K562 (cell line): ENCODE results near the gene CLCN2. TPM values are rescaled to one million over a fixed set of nuclear protein-coding genes. Genes with fewer than 3 reads are reported as not detected.

Experiments used
- BDP1 ChIP-seq: IDR thresholded peaks from 3 replicates; pipeline ENCODE4 v1.6.1; 2011; ENCODE audit not compliant: insufficient read length, insufficient read depth
- BMI1 ChIP-seq: fragments of 150-350 bp; IDR thresholded peaks from 2 replicates; pipeline ENCODE4 v1.6.1; 2014; ENCODE audit warnings: low read length
- CTCFL ChIP-seq: IDR thresholded peaks from 2 replicates; pipeline ENCODE4 v1.6.1; 2011; ENCODE audit warnings: borderline replicate concordance, low read depth, mild to moderate bottlenecking, moderate library complexity, low read length; ENCODE audit not compliant: insufficient read depth, poor library complexity, severe bottlenecking
- ELF4 ChIP-seq: fragments of 450-650 bp; formaldehyde crosslinking; IDR thresholded peaks from 2 replicates; pipeline ENCODE4 v1.4.0; 2022; ENCODE audit warnings: missing genetic modification characterization
- FOXJ3 ChIP-seq: sonication (generic); formaldehyde crosslinking; IDR thresholded peaks from 2 replicates; pipeline ENCODE4 v1.4.0; 2020; ENCODE audit warnings: mild to moderate bottlenecking, missing genetic modification reagents
- GATA2 ChIP-seq: sonication (generic); formaldehyde crosslinking; IDR thresholded peaks from 2 replicates; pipeline ENCODE4 v1.4.0; 2020; ENCODE audit warnings: mild to moderate bottlenecking, missing genetic modification reagents
- GTF2F1 ChIP-seq: IDR thresholded peaks from 2 replicates; pipeline ENCODE4 v1.6.1; 2011; ENCODE audit warnings: low read depth, low read length, improper control_type of control experiment
- HMG20A ChIP-seq: fragments of 450-650 bp; formaldehyde crosslinking; conservative IDR thresholded peaks from 2 replicates; pipeline ENCODE4 v1.4.0; 2020; ENCODE audit warnings: mild to moderate bottlenecking, mixed read lengths
- MLLT1 ChIP-seq, 2 experiments: fragments of 450-650 bp; IDR thresholded peaks; 2 replicates each; pipeline ENCODE4 v1.6.1; 2016
- PHF20 ChIP-seq: fragments of 450-650 bp; IDR thresholded peaks from 2 replicates; pipeline ENCODE4 v1.6.1; 2018; ENCODE audit not compliant: partially characterized antibody
- PYGO2 ChIP-seq: fragments of 450-650 bp; IDR thresholded peaks from 2 replicates; pipeline ENCODE4 v1.6.1; 2016; ENCODE audit warnings: mild to moderate bottlenecking, missing genetic modification characterization, moderate library complexity, missing compliant biosample characterization
- RCOR1 ChIP-seq, 2 experiments: IDR thresholded peaks; 2 replicates each; pipeline ENCODE4 v1.6.1; 2012; ENCODE audit warnings: low read depth in 2 of 2, low read length in 2 of 2, borderline replicate concordance in 1 of 2, improper control_type of control experiment in 1 of 2
- THRA ChIP-seq: fragments of 450-650 bp; IDR thresholded peaks from 2 replicates; pipeline ENCODE4 v1.6.1; 2017; ENCODE audit warnings: mild to moderate bottlenecking, moderate library complexity
- ZFP30 ChIP-seq: fragments of 250-450 bp; sonication (Bioruptor Pico); IDR thresholded peaks from 2 replicates; pipeline ENCODE4 v1.8.0; 2022; ENCODE audit warnings: moderate library complexity, mild to moderate bottlenecking, inconsistent platforms, borderline replicate concordance
- ZNF124 ChIP-seq: sonication (generic); formaldehyde crosslinking; IDR thresholded peaks from 2 replicates; pipeline ENCODE4 v1.8.1; 2022; ENCODE audit warnings: missing genetic modification reagents
- polyA plus RNA-seq, 8 experiments: library from polyadenylated mRNA; depleted of rRNA in 4 of 8; stranded (reverse) in 5 of 8; unstranded in 3 of 8; fragments of >200 nt; fragmentation: Nextera tagmentation in 2 of 8; fragmentation: Illumina TruSeq in 1 of 8; extraction: Ambion mirVana in 2 of 8; extraction: Trizol in 1 of 8; gene quantifications; 2 replicates each; pipeline versions ENCODE4 v1.2.1 to v1.2.3, GENCODE V29; 2011 to 2014; ENCODE audit warnings: inconsistent platforms in 1 of 8, missing spikeins in 1 of 8
- total RNA-seq, 7 experiments: library from RNA; depleted of rRNA in 6 of 7; stranded (reverse); fragments of >200 nt in 6 of 7; fragmentation: Illumina TruSeq in 2 of 7; extraction: Trizol in 2 of 7; gene quantifications; 2 replicates each; pipeline versions ENCODE4 v1.2.1 to v1.2.3, GENCODE V29; 2011 to 2021; ENCODE audit warnings: low replicate concordance in 1 of 7
- TF ChIP-seq, protein P1 (sequence below): fragments of 450-650 bp; formaldehyde crosslinking; IDR thresholded peaks from 2 replicates; pipeline ENCODE4 v1.4.0; 2022; ENCODE audit warnings: mild to moderate bottlenecking, moderate library complexity
- TF ChIP-seq, protein P2 (sequence below): sonication (generic); formaldehyde crosslinking; IDR thresholded peaks from 2 replicates; pipeline ENCODE4 v1.8.1; 2022; ENCODE audit warnings: missing genetic modification reagents

CLCN2 gene
- total and polyA plus RNA-seq, 9 of the 15 experiments (the other 6 are each of a cell fraction or from before 2014, with no cell fraction given), result 0.10 to 14.0 (median 6.9) TPM

DNA sequence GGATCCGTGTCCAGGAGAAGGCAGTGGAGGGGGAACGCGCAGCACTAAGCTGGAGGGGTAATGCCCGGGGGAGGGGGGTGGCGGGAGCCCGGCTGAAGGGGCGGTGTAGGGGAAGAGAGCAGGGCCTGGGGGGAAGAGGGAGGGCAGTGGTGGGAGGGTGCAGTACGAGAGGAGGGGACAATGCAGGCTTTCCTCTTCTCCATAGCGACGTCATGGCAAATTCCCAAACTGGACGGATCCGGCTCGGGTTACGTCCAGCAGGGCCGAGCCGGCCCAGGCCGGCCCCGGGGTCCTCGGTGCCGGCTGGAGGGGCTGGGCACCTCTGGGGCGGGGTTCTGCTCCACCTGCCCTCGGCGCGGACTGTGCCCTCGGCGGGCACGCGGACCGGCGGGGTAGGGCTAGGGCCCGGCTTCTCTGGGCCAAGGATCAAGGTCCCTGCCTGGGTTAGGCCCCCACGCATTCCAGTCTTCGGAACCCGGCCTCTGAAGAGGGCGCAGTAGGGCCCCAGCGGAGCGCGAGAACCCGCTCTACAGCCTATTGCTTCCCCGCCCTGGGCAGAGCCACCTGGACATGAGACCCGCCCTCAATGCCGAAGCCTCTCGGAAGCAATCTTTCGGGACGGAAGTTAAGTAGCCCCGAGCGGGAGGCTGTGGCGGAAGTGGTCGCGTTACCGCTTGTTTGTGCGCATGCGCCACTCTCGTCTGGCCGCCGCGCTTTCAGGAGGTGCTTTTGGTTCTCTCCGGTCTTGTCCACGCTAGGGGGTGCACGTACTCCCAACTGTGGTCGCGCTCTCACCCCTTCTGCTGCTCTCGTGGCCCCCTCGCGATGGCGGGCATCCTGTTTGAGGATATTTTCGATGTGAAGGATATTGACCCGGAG is 1.5 kb upstream of the CLCN2 start (continued):
- TF ChIP-seq, protein P1, sequence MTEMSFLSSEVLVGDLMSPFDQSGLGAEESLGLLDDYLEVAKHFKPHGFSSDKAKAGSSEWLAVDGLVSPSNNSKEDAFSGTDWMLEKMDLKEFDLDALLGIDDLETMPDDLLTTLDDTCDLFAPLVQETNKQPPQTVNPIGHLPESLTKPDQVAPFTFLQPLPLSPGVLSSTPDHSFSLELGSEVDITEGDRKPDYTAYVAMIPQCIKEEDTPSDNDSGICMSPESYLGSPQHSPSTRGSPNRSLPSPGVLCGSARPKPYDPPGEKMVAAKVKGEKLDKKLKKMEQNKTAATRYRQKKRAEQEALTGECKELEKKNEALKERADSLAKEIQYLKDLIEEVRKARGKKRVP (CRISPR knock-in tag), result 0 out of 2 replicates have a peak, but pooled peaks have one; percentile 13
- TF ChIP-seq GATA2 (no peak), GTF2F1 (no peak), ZFP30 (CRISPR knock-in tag) (no peak), BDP1 (no peak), THRA (no peak), RCOR1 (IDR thresholded peaks at IDR 0.05; ENCODE audit: borderline replicate concordance in 1 of 2, low read depth in 2 of 2, low read length in 2 of 2) (0 out of 4 replicates have a peak, but pooled peaks of 1 of the 2 experiments have one; percentile 16), HMG20A (no peak), FOXJ3 (CRISPR knock-in tag) (no peak), ELF4 (CRISPR knock-in tag) (no peak), BMI1 (no peak), PHF20 (peak; percentile 59), CTCFL (peak; percentile 91), PYGO2 (no peak), ZNF124 (CRISPR knock-in tag) (no peak), MLLT1 (IDR thresholded peaks at IDR 0.05) (peak in 1 of 2 experiments; percentile 75; a peak in 1 of 4 replicates)
- TF ChIP-seq, protein P2, sequence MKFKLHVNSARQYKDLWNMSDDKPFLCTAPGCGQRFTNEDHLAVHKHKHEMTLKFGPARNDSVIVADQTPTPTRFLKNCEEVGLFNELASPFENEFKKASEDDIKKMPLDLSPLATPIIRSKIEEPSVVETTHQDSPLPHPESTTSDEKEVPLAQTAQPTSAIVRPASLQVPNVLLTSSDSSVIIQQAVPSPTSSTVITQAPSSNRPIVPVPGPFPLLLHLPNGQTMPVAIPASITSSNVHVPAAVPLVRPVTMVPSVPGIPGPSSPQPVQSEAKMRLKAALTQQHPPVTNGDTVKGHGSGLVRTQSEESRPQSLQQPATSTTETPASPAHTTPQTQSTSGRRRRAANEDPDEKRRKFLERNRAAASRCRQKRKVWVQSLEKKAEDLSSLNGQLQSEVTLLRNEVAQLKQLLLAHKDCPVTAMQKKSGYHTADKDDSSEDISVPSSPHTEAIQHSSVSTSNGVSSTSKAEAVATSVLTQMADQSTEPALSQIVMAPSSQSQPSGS (CRISPR knock-in tag), result no peak
